Lower leg skin (tissue), 3 donors: ENCODE results near the gene TUBA8.
"Not testable (repeated sequence)": the region's sequence is repeated elsewhere in the genome, so short reads cannot be mapped to it uniquely, and the experiment has no call there.

Source experiments
- CTCF ChIP-seq, 3 donors: fragments of 450-650 bp; IDR thresholded peaks; one replicate each; pipeline ENCODE4 v1.5.1; 2016; ENCODE audit warnings: antibody characterized with exemption in 3 of 3, mild to moderate bottlenecking in 3 of 3, moderate library complexity in 2 of 3
- POLR2A ChIP-seq, 2 donors: fragments of 450-650 bp; IDR thresholded peaks; one replicate each; pipeline ENCODE4 v1.6.1; 2016 to 2017; ENCODE audit warnings: antibody characterized with exemption in 2 of 2, mild to moderate bottlenecking in 1 of 2, moderate library complexity in 1 of 2

DNA sequence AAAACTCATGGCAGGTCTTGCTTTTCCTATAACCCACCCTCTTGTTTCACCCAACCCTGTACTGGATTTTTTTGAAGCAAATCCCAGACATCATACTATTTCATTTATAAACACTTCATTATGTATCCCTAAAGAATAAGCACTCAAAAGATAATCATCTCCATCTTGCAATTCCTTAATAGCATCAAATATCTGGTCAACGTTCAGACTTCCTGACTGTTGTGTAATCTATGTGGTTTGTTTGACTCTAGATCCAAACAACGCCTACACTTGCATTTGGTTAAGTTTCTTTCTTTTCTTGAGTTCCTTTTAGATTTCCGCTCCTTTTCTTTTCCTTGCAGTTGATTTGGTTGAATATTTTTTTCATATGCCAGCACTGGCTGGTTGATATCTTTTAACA lies 61.6 kb downstream of the TUBA8 start:
- TF ChIP-seq CTCF, POLR2A (IDR thresholded peaks at IDR 0.05): not testable (repeated sequence)
